ENCODE measurements around the gene TBXAS1.
A peak's percentile ranks its signal among the peaks of the same experiment; 100 is the strongest.

The TBXAS1 gene

DNA sequence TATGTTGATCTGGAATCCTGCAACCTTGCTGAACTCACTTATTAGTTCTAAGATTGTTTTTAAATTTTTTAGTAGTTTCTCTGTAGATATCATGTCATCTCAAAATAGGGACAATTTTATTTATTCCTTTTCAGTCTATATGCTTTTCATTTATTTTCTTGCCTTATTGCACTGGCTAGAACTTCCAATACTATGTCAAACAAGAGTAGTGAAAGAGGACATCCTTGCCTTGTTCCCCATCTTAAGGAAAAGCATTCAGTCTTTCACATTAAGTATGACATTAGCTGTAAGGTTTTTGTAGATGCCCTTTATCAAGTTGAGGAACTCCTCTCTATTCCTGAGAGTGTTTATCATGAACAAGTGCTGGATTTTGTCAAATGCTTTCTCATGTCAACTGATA, 77.8 kb downstream of the TBXAS1 start:
- H3K27ac ChIP-seq (ENCODE audit: low read depth, low read length): no peak overlapping the region
- no peak overlapping the region for H3K4me3 ChIP-seq (ENCODE audit: low read depth in 1 of 5, low read length in 5 of 5)
- peaks cover 0 to 10% (median 0%) of the 10 kb centered on the region in 5 donors for H3K9me3 ChIP-seq (ENCODE audit: control insufficient read depth in 5 of 5, low read length in 5 of 5)
- peaks cover 0 to 4% (median 0%) of the 10 kb centered on the region in 5 donors for H3K4me1 ChIP-seq (ENCODE audit: control insufficient read depth in 5 of 5, insufficient read depth in 5 of 5, low read length in 5 of 5)
- no peaks in the 10 kb centered on the region for H3K36me3 ChIP-seq (ENCODE audit: control insufficient read depth in 5 of 5, insufficient read depth in 5 of 5, low read length in 5 of 5)
- H3K27me3 ChIP-seq (ENCODE audit: control insufficient read depth in 5 of 5, insufficient read depth in 4 of 5, low read length in 5 of 5): no peaks in the 10 kb centered on the region
- no peak overlapping the region for H3K9ac ChIP-seq (ENCODE audit: low read length in 5 of 5)

DNA sequence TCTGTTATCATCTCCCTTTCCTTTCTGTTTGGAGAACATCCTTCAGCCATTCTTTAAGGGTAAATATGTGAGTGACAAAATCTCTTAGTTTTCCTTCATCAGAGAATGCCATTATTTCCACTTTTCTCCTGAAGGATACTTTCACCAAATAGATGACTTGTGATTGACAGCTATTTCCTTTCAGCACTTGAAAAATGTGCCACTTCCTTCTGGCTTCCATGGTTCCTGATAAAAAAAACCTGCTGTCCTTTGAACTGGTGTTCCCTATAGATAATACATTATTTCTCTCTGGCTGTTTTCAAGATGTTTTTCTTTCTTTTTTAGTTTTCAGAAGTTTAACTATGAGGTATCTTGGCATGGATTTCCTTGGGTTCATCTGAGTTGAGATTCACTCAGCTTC, 79.7 kb downstream of the TBXAS1 start:
- no peak overlapping the region for H3K4me3 ChIP-seq (ENCODE audit: low read depth in 1 of 5, low read length in 5 of 5)
- H3K27me3 ChIP-seq (ENCODE audit: control insufficient read depth in 5 of 5, insufficient read depth in 4 of 5, low read length in 5 of 5): no peaks in the 10 kb centered on the region
- H3K9me3 ChIP-seq (ENCODE audit: control insufficient read depth in 5 of 5, low read length in 5 of 5): peaks cover 0 to 6% (median 0%) of the 10 kb centered on the region in 5 donors
- peaks cover 0 to 9% (median 0%) of the 10 kb centered on the region in 5 donors for H3K4me1 ChIP-seq (ENCODE audit: control insufficient read depth in 5 of 5, insufficient read depth in 5 of 5, low read length in 5 of 5)
- H3K36me3 ChIP-seq (ENCODE audit: control insufficient read depth in 5 of 5, insufficient read depth in 5 of 5, low read length in 5 of 5): no peaks in the 10 kb centered on the region
- H3K27ac ChIP-seq (ENCODE audit: low read depth, low read length): no peak overlapping the region
- no peak overlapping the region for H3K9ac ChIP-seq (ENCODE audit: low read length in 5 of 5)

DNA sequence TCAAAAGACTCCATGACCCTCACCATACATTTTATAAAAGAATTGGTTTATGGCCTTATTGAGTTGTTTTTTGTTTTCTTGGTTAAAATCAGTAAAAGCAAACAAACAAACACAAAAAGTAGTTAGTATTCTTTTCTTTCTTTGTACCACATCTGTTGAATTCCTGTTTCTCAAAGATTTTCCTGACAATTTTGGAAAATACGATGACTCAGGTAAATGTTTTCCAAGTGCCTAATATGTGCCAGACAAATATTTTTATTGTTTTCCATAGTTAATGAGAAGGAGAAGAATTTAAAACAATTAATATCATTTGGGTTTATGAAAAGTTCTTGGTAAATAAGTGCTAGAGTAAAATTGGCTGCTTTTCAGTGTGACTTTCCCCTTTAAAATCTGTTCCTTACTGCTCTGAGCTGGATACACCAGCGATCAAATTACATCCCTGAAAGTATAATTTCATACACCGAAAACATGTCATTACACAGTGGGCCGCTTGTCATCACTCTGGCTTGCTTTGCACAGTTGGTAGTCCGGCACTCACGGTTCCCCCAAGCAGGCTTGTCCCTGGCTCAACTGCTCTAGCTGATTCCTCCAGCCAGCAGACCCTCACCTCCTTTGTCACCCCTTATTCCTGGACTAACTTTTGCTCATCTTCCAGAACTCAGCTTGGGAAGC, 80.5 kb downstream of the TBXAS1 start:
- Histone ChIP-seq H3K27me3 (ENCODE audit: control insufficient read depth in 5 of 5, insufficient read depth in 4 of 5, low read length in 5 of 5) (no peaks in the 10 kb centered on the region), H3K4me3 (ENCODE audit: low read depth in 1 of 5, low read length in 5 of 5) (no peak overlapping the region), H3K27ac (ENCODE audit: low read depth, low read length) (no peak overlapping the region), H3K9ac (ENCODE audit: low read length in 5 of 5) (no peak overlapping the region), H3K9me3 (ENCODE audit: control insufficient read depth in 5 of 5, low read length in 5 of 5) (peaks cover 0 to 6% (median 0%) of the 10 kb centered on the region in 5 donors), H3K36me3 (ENCODE audit: control insufficient read depth in 5 of 5, insufficient read depth in 5 of 5, low read length in 5 of 5) (no peaks in the 10 kb centered on the region), H3K4me1 (ENCODE audit: control insufficient read depth in 5 of 5, insufficient read depth in 5 of 5, low read length in 5 of 5) (peaks cover 0 to 9% (median 0%) of the 10 kb centered on the region in 5 donors)

DNA sequence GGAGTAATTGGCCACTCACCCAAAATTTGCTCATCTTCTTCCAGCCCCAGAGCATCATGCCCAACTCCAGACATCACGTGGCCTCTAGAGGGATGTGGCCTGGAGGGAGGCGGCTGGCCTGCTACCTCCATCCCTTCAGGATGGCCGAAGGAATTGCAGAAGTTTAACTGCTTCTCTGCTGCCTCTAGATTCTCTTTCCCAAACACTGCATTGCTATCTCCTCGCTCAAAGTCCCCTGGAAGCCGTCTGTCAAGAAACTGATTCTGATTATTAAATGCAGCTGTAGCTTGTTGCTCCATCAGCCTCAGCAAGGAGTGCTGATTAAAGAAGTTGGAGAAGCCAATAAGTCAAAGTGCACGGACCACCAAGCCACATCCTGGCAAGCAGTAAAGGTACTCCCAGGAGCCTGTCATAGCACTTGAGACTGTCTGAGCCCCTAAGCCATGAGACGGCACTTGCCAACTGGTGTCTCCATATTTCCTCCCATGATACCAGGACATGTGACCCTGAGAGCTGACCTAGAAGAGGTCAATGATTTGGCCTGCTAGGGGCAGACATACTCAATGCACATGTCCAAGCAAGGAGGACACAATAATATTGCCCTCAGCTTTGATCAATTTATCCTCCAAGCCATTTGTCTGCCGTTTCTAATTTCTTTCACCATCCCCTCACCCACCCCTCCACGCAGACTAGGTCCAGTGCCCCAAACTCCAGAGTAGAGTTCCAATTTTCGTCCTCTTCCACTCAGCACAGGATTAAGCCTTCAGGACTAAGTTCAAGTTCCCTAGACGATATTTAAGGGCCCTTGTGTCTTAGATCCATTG, 84.2 kb downstream of the TBXAS1 start:
- H3K36me3 ChIP-seq (ENCODE audit: control insufficient read depth in 5 of 5, insufficient read depth in 5 of 5, low read length in 5 of 5): no peaks in the 10 kb centered on the region
- no peaks in the 10 kb centered on the region for H3K27me3 ChIP-seq (ENCODE audit: control insufficient read depth in 5 of 5, insufficient read depth in 4 of 5, low read length in 5 of 5)
- H3K4me3 ChIP-seq (ENCODE audit: low read depth in 1 of 5, low read length in 5 of 5): no peak overlapping the region
- no peak overlapping the region for H3K27ac ChIP-seq (ENCODE audit: low read depth, low read length)
- H3K4me1 ChIP-seq (ENCODE audit: control insufficient read depth in 5 of 5, insufficient read depth in 5 of 5, low read length in 5 of 5): peaks cover 0 to 29% (median 22%) of the 10 kb centered on the region in 5 donors
- H3K9ac ChIP-seq (ENCODE audit: low read length in 5 of 5): no peak overlapping the region
- H3K9me3 ChIP-seq (ENCODE audit: control insufficient read depth in 5 of 5, low read length in 5 of 5): no peaks in the 10 kb centered on the region

DNA sequence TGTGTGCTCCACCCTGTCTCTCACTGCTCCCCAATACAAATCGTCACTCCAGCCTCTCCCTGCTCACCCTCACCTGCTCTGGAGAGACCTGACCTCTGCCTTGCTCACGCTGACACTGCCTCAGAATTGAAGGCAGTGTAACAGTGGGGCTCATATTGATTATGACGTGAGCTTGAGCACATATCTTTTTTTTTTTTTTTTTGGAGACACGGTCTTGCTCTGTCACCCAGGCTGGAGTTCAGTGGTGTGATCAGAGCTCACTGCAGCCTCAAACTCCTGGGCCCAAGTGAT, 84.7 kb downstream of the TBXAS1 start:
- H3K27ac ChIP-seq (ENCODE audit: low read depth, low read length): no peak overlapping the region
- H3K4me1 ChIP-seq (ENCODE audit: control insufficient read depth in 5 of 5, insufficient read depth in 5 of 5, low read length in 5 of 5): peaks cover 0 to 33% (median 25%) of the 10 kb centered on the region in 5 donors
- H3K4me3 ChIP-seq (ENCODE audit: low read depth in 1 of 5, low read length in 5 of 5): no peak overlapping the region
- H3K9me3 ChIP-seq (ENCODE audit: control insufficient read depth in 5 of 5, low read length in 5 of 5): no peaks in the 10 kb centered on the region
- no peaks in the 10 kb centered on the region for H3K27me3 ChIP-seq (ENCODE audit: control insufficient read depth in 5 of 5, insufficient read depth in 4 of 5, low read length in 5 of 5)
- H3K9ac ChIP-seq (ENCODE audit: low read length in 5 of 5): no peak overlapping the region
- no peaks in the 10 kb centered on the region for H3K36me3 ChIP-seq (ENCODE audit: control insufficient read depth in 5 of 5, insufficient read depth in 5 of 5, low read length in 5 of 5)

DNA sequence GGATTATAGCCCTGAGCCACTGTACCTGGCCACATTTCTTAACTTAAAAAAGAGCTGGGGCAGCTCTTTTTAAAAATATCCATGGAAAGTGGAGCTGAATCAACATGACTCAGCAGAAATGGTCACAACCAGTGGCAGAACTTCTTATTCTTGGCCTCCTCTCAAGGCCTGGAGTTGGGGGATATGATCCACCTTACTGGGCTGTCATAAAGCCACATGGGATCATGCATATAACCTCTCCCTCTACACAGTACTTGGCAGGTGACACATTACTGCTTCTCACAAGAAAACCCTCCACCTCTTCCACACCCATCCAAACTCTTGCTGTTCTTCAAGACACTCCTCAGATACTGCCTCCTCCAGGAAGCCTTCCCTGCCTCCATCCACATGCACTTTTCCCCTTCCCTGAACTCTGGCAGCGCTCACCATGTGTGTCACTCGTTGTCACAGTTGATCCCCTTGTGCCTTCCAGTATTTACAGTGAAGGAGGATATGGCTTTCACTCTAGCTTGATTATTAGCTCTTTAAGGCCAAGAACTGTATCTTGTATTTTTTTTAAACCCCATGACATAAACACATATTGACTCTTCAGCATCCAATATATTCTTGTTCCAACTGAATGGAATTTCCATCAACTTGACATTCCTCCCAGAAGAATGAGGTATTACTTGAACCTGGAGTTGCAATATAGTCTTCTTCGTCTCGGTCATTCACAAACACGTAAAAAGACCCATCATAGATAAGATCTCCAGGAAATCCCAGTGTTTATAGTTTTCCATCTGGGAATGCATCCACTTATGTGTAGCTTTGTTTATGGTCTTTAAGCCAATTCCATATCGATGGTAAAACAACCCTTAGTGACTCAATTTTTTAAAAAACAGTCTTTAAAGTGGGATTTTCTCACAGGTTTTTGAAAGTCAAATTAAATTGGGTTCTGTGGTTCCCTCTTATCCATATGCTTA, 85.5 kb downstream of the TBXAS1 start:
- Histone ChIP-seq H3K27ac (ENCODE audit: low read depth, low read length) (no peak overlapping the region), H3K4me3 (ENCODE audit: low read depth in 1 of 5, low read length in 5 of 5) (no peak overlapping the region), H3K9me3 (ENCODE audit: control insufficient read depth in 5 of 5, low read length in 5 of 5) (no peaks in the 10 kb centered on the region), H3K9ac (ENCODE audit: low read length in 5 of 5) (no peak overlapping the region), H3K4me1 (ENCODE audit: control insufficient read depth in 5 of 5, insufficient read depth in 5 of 5, low read length in 5 of 5) (peaks cover 0 to 33% (median 25%) of the 10 kb centered on the region in 5 donors), H3K27me3 (ENCODE audit: control insufficient read depth in 5 of 5, insufficient read depth in 4 of 5, low read length in 5 of 5) (no peaks in the 10 kb centered on the region), H3K36me3 (ENCODE audit: control insufficient read depth in 5 of 5, insufficient read depth in 5 of 5, low read length in 5 of 5) (no peaks in the 10 kb centered on the region)

DNA sequence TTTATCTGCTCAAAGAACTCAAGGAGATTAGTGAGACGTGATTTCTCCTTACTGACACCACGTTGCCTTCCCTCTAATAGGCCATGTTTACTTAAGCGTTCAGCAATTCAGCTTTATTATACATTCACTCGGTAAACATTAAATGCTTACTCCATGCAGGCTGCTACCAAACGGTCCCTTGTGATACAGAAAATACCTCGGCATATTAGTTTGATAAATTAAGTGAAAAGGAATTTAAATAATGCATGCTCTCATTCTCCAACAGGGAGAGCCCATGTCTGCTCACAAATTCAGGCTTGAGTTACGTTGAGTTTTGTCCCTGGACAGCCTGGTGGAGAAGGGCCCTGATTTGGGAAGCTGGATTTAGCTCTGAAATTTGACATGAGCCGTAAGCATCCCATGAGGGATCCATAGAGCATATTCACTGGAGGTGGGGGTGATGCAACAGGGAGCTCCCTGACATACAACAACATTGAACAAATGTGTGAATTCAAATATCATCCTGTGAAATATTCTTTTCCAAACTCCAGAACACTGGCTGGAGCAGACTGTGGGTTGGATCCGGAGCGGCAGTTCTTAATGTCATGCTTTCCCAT, 86.3 kb downstream of the TBXAS1 start:
- Histone ChIP-seq H3K4me1 (ENCODE audit: control insufficient read depth in 5 of 5, insufficient read depth in 5 of 5, low read length in 5 of 5) (peaks cover 0 to 29% (median 25%) of the 10 kb centered on the region in 5 donors), H3K27me3 (ENCODE audit: control insufficient read depth in 5 of 5, insufficient read depth in 4 of 5, low read length in 5 of 5) (no peaks in the 10 kb centered on the region), H3K36me3 (ENCODE audit: control insufficient read depth in 5 of 5, insufficient read depth in 5 of 5, low read length in 5 of 5) (no peaks in the 10 kb centered on the region), H3K9me3 (ENCODE audit: control insufficient read depth in 5 of 5, low read length in 5 of 5) (no peaks in the 10 kb centered on the region), H3K9ac (ENCODE audit: low read length in 5 of 5) (no peak overlapping the region), H3K4me3 (ENCODE audit: low read depth in 1 of 5, low read length in 5 of 5) (no peak overlapping the region), H3K27ac (ENCODE audit: low read depth, low read length) (no peak overlapping the region)

DNA sequence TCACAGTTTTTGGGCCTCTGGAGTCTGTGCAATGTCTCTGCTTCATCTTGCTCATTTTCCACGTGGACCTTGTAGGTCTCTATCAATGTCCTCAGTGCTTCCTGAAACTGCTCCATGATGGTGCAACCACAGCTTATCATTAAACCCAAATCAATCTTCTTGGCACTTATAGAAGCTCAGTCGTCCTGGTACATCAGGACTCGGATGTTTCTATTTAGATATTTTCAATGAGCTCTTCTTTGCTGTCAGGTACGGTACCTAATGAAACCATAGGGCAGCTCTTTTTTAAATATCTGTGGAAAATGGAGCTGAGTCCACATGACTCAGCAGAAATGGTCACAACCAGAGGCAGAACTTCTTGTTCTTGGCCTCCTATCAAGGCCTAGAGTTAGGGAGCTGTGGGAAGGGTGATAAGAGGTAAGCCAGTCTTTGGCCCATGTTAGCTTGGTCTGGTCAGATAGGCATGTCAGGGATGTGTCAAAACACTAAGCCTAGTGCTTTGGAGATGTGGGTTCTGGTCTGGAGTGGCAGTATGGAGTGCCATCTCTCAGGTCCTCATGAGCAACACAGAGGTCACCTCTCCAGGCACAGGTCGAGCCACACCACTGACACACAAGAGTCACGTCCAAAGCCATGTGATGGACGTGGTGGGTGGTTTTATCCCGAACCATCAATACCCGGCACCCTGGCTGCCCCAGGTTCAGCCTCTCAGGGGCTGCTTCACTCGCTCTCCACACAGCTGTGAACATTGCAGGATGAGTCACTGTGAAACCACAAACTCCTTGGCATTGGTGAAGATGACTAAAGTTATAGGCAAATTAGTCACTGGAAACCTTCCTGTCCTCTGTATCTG, 87.0 kb downstream of the TBXAS1 start:
- Histone ChIP-seq H3K36me3 (ENCODE audit: control insufficient read depth in 5 of 5, insufficient read depth in 5 of 5, low read length in 5 of 5) (no peaks in the 10 kb centered on the region), H3K4me1 (ENCODE audit: control insufficient read depth in 5 of 5, insufficient read depth in 5 of 5, low read length in 5 of 5) (peaks cover 0 to 29% (median 25%) of the 10 kb centered on the region in 5 donors), H3K27ac (ENCODE audit: low read depth, low read length) (no peak overlapping the region), H3K9ac (ENCODE audit: low read length in 5 of 5) (no peak overlapping the region), H3K9me3 (ENCODE audit: control insufficient read depth in 5 of 5, low read length in 5 of 5) (no peaks in the 10 kb centered on the region), H3K4me3 (ENCODE audit: low read depth in 1 of 5, low read length in 5 of 5) (peak overlapping the region in 1 of 5 donors; percentile 4), H3K27me3 (ENCODE audit: control insufficient read depth in 5 of 5, insufficient read depth in 4 of 5, low read length in 5 of 5) (no peaks in the 10 kb centered on the region)

All from subcutaneous abdominal adipose tissue (tissue), 5 donors.